Measurements from ENCODE around the gene ROR1.

DNA sequence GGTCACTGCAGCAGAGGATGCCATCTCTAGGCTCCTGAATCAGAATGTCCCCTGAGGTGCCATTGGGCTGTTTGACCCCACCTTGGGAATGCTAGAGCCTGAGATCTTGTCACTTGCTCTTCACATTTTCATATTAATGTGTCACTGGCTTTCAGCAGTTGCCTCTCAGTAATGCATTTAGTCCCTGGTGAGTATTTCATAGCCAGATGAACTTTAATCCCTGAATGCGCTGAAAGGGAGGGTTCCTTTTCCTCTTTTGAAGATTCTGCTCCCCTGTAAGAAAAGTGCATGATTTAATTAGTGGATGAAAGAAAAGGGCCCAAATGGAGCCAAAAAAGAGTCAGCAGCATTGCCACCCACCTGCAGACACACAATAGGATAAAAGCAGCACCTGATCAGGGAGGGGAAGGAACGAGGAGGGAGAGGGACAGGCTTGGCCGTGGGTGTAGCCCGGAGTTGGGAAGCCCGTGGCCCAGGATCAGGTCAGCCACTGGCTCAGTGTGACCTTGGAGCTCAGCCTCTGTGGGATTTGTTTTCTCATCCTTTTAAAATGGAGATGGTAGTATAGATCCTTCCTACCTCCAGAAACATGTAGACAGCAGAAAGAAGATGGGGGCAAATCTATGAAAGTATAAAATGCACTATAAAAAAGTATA lies 31.1 kb downstream of the ROR1 start:
- no peak for TF ChIP-seq ZNF146 (tag by site-specific recombination; IDR thresholded peaks at IDR 0.05)
- TF ChIP-seq, protein P1, sequence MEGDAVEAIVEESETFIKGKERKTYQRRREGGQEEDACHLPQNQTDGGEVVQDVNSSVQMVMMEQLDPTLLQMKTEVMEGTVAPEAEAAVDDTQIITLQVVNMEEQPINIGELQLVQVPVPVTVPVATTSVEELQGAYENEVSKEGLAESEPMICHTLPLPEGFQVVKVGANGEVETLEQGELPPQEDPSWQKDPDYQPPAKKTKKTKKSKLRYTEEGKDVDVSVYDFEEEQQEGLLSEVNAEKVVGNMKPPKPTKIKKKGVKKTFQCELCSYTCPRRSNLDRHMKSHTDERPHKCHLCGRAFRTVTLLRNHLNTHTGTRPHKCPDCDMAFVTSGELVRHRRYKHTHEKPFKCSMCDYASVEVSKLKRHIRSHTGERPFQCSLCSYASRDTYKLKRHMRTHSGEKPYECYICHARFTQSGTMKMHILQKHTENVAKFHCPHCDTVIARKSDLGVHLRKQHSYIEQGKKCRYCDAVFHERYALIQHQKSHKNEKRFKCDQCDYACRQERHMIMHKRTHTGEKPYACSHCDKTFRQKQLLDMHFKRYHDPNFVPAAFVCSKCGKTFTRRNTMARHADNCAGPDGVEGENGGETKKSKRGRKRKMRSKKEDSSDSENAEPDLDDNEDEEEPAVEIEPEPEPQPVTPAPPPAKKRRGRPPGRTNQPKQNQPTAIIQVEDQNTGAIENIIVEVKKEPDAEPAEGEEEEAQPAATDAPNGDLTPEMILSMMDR (tag by site-specific recombination; IDR thresholded peaks at IDR 0.05), result no peak
- TF ChIP-seq, protein P2, sequence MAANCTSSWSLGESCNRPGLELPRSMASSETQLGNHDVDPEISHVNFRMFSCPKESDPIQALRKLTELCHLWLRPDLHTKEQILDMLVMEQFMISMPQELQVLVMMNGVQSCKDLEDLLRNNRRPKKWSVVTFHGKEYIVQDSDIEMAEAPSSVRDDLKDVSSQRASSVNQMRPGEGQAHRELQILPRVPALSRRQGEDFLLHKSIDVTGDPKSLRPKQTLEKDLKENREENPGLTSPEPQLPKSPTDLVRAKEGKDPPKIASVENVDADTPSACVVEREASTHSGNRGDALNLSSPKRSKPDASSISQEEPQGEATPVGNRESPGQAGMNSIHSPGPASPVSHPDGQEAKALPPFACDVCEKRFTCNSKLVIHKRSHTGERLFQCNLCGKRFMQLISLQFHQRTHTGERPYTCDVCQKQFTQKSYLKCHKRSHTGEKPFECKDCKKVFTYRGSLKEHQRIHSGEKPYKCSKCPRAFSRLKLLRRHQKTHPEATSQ (tag by site-specific recombination; IDR thresholded peaks at IDR 0.05), result no peak
- TF ChIP-seq, protein P3, sequence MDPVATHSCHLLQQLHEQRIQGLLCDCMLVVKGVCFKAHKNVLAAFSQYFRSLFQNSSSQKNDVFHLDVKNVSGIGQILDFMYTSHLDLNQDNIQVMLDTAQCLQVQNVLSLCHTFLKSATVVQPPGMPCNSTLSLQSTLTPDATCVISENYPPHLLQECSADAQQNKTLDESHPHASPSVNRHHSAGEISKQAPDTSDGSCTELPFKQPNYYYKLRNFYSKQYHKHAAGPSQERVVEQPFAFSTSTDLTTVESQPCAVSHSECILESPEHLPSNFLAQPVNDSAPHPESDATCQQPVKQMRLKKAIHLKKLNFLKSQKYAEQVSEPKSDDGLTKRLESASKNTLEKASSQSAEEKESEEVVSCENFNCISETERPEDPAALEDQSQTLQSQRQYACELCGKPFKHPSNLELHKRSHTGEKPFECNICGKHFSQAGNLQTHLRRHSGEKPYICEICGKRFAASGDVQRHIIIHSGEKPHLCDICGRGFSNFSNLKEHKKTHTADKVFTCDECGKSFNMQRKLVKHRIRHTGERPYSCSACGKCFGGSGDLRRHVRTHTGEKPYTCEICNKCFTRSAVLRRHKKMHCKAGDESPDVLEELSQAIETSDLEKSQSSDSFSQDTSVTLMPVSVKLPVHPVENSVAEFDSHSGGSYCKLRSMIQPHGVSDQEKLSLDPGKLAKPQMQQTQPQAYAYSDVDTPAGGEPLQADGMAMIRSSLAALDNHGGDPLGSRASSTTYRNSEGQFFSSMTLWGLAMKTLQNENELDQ (tag by site-specific recombination; IDR thresholded peaks at IDR 0.05; ENCODE audit: low read depth), result no peak
- no peak for TF ChIP-seq ZNF223 (tag by site-specific recombination; IDR thresholded peaks at IDR 0.05)

Measured in HEK293 (cell line).